Fibroblast of lung (primary cell): ENCODE results near the gene JAG2.

Experiments used
- EZH2 ChIP-seq: IDR thresholded peaks from 2 replicates; pipeline ENCODE4 v1.5.1; 2012; ENCODE audit warnings: low read length, control low read depth, mild to moderate bottlenecking; ENCODE audit errors: missing control alignments
- TF ChIP-seq, protein P1 (sequence below), 2 donors: IDR thresholded peaks in 1 of 2; conservative IDR thresholded peaks in 1 of 2; 1 replicate in 1 of 2; 2 replicates in 1 of 2; pipeline ENCODE4 v1.5.1; 2011 to 2012; ENCODE audit warnings: low read length in 2 of 2, control low read depth in 1 of 2, inconsistent platforms in 1 of 2, low read depth in 1 of 2, mild to moderate bottlenecking in 1 of 2

DNA sequence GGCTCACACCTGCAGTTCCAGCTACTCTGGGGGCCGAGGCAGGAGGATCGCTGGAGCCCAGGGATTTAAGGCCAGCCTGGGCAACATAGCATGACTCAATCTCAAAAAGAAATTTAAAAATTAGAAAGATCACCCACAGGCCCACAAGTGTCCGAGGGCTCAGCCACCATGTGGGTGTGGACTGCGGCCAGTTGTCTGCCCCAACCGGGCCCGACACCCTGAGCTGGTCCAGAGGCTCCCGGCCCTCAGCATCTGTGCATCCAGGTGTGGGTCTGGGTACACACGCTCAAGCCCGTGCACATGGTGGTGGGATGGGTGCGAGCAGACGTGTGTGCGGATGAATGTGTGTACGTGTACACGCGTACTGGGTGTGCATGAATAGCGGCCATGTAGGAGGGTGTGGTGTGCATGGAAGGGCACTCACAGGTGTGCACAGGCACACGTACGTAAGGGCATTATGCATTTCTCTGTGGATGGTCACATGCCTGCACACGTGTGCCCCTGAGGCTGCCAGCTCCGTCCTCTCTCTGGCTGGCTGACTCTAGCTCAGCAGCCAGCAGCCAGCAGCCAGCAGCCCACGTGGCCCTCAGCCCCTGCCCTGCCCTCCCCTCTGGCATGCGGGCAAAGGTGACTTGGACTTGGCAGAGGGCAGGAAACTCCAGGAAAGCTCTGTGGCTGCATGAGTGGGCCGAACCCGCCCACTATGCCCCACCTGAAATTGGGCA, 35.8 kb upstream of the JAG2 start:
- TF ChIP-seq, protein P1, sequence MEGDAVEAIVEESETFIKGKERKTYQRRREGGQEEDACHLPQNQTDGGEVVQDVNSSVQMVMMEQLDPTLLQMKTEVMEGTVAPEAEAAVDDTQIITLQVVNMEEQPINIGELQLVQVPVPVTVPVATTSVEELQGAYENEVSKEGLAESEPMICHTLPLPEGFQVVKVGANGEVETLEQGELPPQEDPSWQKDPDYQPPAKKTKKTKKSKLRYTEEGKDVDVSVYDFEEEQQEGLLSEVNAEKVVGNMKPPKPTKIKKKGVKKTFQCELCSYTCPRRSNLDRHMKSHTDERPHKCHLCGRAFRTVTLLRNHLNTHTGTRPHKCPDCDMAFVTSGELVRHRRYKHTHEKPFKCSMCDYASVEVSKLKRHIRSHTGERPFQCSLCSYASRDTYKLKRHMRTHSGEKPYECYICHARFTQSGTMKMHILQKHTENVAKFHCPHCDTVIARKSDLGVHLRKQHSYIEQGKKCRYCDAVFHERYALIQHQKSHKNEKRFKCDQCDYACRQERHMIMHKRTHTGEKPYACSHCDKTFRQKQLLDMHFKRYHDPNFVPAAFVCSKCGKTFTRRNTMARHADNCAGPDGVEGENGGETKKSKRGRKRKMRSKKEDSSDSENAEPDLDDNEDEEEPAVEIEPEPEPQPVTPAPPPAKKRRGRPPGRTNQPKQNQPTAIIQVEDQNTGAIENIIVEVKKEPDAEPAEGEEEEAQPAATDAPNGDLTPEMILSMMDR (conservative IDR thresholded peaks at IDR 0.05 in 1 of 2, IDR thresholded peaks at IDR 0.05 in 1 of 2; ENCODE audit: low read depth in 1 of 2, low read length in 2 of 2): no peak
- no peak for TF ChIP-seq EZH2
